ENCODE data around the gene PSMD2.
"Not testable (repeated sequence)": the region's sequence is repeated elsewhere in the genome, so short reads cannot be mapped to it uniquely, and the experiment has no call there.

PSMD2 gene

DNA sequence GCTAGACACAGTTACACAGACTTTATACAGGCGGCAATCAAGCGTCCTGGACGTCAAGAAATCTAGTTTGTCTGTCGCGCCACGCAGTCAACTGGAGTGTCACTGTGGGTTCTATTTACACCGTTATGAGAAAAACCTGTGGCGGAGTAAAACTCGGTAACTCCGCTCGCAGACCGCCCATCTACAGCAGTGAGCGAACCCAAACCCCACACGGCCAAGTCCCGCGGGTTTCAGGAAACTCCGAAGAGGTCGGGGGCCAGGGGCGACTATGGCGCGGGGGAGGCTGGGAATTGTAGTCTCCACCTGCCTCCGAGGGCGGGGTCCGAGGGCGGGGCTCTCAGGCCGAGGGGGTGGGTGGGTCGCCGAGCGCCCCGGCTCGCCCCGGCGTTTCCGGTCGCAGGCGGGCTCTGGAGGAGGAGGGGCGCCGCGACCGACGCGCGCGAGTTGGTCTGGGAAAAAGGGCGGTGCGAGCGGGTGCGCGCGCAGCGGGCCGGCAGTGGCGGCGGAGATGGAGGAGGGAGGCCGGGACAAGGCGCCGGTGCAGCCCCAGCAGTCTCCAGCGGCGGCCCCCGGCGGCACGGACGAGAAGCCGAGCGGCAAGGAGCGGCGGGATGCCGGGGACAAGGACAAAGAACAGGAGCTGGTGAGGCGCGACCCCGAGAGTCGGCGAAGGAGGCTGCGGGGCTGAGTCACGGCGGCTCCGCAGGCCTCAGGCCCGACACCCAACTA is at the start of gene PSMD2:
PSMD2 (plus strand) TSS at position 483 of the 729 bp plus-strand sequence; CDS start at position 509, 26 bp downstream.
- DNase-seq, result peak; percentile 99

- peak; percentile 98 for DNase-seq
Observed at GRCh38 chr3:184249412-184250166, 49.5 kb upstream of the PSMD2 start, which contains the start of gene EEF1AKMT4. TSS of gene EEF1AKMT4 (plus strand) at chr3:184249672. CDS start at chr3:184249695, 23 bp downstream.

- peak; percentile 91 for DNase-seq
Observed at GRCh38 chr3:184250167-184250828, 48.7 kb upstream of the PSMD2 start.

GRCh38 chr3:184255291-184256039 is 43.6 kb upstream of the PSMD2 start:
- DNase-seq, result no peak

DNA sequence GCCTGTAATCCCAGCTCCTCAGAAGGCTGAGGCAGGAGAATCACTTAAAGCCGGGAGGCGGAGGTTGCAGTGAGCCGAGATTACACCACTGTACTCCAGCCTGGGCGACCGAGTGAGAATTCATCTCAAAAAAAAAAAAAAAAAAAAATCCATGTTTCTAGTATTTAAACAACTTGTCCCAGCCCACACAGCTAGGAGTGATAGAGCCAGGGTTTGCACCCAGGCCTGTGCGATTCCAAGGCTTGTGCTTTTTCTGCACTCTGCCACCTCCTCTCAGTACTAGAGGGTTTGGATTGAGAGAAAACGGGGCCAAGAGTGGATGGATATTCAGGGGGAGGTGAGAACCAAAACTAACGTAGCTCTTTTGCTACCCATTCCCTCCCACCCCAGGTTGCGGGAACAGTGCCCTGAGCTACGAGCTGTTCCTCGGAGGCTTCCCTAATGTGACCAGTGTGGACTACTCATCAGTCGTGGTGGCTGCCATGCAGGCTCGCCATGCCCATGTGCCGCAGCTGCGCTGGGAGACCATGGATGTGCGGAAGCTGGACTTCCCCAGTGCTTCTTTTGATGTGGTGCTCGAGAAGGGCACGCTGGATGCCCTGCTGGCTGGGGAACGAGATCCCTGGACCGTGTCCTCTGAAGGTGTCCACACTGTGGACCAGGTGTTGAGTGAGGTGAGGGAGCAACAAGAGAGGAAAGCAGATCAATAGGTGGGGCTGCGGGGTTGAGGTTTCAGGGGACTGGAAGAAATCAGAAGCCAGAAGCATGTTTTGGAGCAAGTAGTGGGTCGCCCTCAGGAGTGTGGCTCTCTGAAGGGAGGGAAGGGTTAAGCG is 41.7 kb upstream of the PSMD2 start:
- DNase-seq, result no peak

DNA sequence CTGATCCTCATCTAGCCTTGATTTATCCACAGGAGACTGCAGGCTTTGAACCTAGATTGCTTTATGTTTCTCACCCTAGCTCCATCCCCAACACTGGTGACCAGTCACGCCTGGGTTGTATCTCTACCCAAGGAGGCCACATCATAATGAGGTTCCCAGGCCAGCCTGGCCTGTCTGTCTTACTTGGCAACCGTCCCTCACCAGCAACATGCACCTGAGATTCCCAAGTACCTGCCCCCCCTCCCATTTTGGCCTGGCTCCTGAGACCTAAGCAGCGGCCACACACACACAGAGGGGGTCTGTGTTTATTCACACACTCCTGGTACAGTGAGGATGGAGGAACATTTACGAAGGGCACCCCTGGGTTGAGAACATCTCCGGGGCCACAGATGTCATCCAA is 40.1 kb upstream of the PSMD2 start:
- no peak for DNase-seq

DNA sequence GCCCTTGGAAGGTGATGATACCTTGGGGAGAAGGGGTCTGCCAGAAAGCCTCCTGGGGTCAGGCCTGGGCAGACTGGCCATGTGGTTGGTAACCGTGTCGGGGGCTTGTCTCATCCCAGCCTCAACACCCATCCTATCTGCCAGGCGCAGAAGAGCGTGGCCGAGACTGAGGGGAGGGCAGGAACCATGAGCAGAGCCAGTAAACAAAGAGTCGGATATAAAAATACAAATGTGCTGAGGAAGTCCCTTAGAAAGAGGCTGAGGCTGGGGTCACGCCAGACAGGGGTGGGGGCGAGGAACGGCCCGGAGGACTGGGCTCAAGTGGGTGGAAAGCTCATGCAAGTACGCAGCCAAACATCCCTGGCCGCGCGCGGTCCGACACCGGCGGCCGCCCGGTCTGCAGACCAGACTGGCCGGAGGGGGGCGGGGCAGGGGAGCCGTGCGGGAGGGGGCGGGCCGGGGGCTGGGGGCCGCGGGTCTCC is 39.6 kb upstream of the PSMD2 start:
- DNase-seq, result no peak

GRCh38 chr3:184259878-184260723 is 38.9 kb upstream of the PSMD2 start:
- DNase-seq, result peak; percentile 48

- no peak for DNase-seq
Observed at GRCh38 chr3:184260724-184261269, 38.2 kb upstream of the PSMD2 start.

DNA sequence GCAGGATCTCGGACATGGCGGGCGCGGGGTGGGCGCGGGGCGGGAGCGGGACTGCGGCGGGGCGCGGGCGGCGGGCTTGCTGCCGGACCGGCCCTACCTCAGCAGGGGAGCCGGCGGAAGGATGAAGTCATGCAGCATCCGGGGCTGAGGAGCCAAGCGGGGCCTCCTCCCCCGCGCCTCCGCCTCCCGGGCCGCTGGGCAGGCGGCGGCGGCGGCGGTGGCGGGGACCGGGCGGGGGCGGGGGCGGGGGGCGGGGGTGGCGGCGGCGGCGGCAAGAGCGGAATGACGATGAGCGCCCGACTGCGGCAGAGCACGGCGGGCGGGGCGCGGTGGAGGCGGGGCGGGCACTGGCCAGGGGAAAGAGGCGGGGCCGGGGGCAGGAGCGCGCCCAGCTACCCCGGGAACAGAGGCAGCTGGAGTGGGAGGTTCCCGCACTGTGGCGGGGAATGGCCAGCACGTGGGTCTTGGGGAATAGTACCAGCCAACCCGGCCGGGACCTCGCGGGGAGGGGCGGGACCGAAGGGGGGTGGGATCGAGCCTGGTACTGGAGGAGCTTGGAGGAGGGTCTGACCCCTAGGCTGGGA is 37.7 kb upstream of the PSMD2 start, which contains the start of gene CAMK2N2:
CAMK2N2 (minus strand) TSS at position 284 of the 584 bp plus-strand sequence; CDS start at position 16, 268 bp downstream.
- peak; percentile 68 for DNase-seq

GRCh38 chr3:184261854-184262763 is 36.9 kb upstream of the PSMD2 start:
- DNase-seq, result peak; percentile 18

- no peak for DNase-seq
Observed at GRCh38 chr3:184262764-184263179, 36.3 kb upstream of the PSMD2 start.

GRCh38 chr3:184267249-184267648 is 31.8 kb upstream of the PSMD2 start:
- DNase-seq, result not testable (repeated sequence)

DNA sequence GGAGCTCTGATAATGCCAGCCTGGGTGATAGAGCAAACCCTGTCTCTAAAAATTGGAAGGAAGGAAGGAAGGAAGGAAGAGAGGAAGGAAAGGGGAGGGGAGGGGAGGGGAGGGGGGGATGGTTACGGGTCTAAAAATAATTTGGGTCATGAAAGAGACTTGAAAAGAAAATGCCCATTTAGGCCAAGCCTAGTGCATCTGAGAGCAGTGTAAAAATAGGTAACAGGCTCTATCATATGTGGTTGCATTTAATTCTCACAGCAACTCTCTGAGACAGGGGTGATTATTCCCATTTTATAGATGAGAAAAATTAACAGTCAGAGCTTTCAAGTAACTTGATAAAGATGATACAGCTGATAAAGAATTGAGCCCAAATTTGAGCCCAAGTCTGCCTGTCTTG is 26.8 kb upstream of the PSMD2 start:
- DNase-seq, result no peak

DNA sequence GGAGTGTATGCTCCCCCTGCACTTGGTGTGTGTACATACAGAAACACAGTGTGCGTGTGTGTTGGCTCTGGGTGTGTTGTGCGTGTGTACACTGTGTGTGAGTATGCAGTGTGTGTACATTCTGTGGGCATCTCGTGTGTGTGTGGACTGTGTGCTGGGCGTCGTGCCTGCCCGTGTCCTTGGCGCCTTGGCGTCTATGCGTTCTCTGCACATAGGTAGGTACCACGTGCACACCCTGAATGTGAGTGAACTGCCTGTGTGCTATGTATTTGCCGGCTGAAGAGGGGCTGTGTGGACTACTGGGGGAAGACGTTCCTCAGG is 23.7 kb upstream of the PSMD2 start:
- DNase-seq, result no peak

DNA sequence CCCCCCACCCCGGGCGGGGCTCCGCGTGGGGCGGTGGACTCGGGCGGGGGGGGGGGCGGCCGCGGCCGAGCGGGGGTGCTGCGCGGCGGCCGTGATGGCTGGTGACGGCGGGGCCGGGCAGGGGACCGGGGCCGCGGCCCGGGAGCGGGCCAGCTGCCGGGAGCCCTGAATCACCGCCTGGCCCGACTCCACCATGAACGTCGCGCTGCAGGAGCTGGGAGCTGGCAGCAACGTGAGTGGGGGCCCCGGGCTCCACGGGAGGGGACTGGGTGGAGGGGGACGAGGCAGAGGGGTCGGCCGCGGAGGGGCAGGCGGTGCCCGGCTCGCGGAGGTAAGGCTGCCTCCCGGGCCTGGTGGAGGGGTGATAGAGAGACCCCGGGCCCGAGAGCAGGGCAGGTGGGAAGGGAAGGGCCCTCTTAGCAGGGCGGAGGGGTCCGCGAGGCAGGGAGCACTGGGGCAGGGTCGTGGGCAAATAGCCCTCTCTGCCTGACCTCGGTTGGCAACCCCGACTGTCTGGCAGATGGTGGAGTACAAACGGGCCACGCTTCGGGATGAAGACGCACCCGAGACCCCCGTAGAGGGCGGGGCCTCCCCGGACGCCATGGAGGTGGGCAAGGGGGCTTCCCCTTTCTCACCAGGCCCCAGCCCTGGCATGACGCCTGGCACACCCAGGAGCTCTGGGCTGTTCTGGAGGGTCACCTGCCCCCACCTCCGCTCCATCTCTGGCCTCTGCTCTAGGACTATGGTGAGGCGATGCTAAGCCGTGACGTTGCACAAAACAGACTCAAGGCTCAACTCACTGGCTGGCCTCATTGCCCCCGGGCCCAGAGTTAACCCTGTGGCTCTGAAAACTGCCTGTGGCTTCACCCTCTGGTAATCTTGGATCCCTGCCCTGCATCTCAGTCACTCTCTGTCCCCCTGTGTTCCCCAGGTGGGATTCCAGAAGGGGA is 22.8 kb upstream of the PSMD2 start, which contains the start of gene ECE2:
ECE2 (plus strand) TSS at position 62 of the 950 bp plus-strand sequence; CDS start at position 194, 132 bp downstream.
- DNase-seq, result no peak

DNA sequence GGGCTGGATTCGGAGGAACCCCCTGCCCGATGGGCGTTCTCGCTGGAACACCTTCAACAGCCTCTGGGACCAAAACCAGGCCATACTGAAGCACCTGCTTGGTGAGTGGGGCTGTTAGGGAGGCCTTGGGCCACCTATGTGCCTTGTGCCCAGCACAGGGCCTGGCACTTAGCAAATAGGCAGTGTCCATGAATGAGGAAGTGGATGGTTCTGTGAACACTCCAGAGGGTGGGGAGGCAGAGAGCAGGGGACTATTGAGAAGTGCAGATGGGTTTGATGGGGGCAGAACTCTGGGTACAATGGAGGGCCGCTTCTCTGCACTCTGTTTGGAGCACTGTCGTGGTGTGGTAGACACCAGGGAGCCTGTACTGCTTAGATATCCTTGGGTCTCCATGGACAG is 21.7 kb upstream of the PSMD2 start:
- no peak for DNase-seq
